Type B pancreatic cell (in vitro differentiated cells): ENCODE measurements around the gene NRN1L. TPM values are rescaled to one million over a fixed set of nuclear protein-coding genes. Genes with fewer than 3 reads are reported as not detected.
A peak's percentile ranks its signal among the peaks of the same experiment; 100 is the strongest.
"Not testable (repeated sequence)": the region's sequence is repeated elsewhere in the genome, so short reads cannot be mapped to it uniquely, and the experiment has no call there.

ENCODE experiments used
- DNase-seq: peaks from one replicate; pipeline ENCODE4 v3.0.0; 2021; ENCODE audit warnings: mixed read lengths; ENCODE audit not compliant: unreplicated experiment; ENCODE audit errors: extremely low spot score
- H3K27ac Mint-ChIP-seq: 2 replicates; pipeline ENCODE4 v1.8.0; 2021; ENCODE audit warnings: mild to moderate bottlenecking, mixed read lengths
- H3K27me3 Mint-ChIP-seq: 2 replicates; pipeline ENCODE4 v1.8.0; 2021; ENCODE audit warnings: mixed read lengths
- H3K36me3 Mint-ChIP-seq: 2 replicates; pipeline ENCODE4 v1.8.0; 2021; ENCODE audit warnings: mixed read lengths
- H3K4me1 Mint-ChIP-seq: one replicate; pipeline ENCODE4 v1.8.0; 2021; ENCODE audit warnings: mixed read lengths; ENCODE audit not compliant: unreplicated experiment
- H3K4me3 Mint-ChIP-seq: 2 replicates; pipeline ENCODE4 v1.8.0; 2021; ENCODE audit warnings: mild to moderate bottlenecking, mixed read lengths
- H3K9me3 Mint-ChIP-seq: 2 replicates; pipeline ENCODE4 v1.8.0; 2021; ENCODE audit warnings: mixed read lengths
- total RNA-seq: library from RNA; stranded (reverse); gene quantifications from 2 replicates; pipeline ENCODE4 v1.2.1, GENCODE V29; 2021; ENCODE audit warnings: low replicate concordance
- TF ChIP-seq, protein P1 (sequence below): fragments of 200-600 bp; sonication (generic); conservative IDR thresholded peaks from 2 replicates; pipeline ENCODE4 v1.5.0; 2021; ENCODE audit warnings: antibody characterized with exemption, mild to moderate bottlenecking

Gene NRN1L
- total RNA-seq, 1 donor from 2014 or later, result 0.80 TPM

- TF ChIP-seq, protein P1, sequence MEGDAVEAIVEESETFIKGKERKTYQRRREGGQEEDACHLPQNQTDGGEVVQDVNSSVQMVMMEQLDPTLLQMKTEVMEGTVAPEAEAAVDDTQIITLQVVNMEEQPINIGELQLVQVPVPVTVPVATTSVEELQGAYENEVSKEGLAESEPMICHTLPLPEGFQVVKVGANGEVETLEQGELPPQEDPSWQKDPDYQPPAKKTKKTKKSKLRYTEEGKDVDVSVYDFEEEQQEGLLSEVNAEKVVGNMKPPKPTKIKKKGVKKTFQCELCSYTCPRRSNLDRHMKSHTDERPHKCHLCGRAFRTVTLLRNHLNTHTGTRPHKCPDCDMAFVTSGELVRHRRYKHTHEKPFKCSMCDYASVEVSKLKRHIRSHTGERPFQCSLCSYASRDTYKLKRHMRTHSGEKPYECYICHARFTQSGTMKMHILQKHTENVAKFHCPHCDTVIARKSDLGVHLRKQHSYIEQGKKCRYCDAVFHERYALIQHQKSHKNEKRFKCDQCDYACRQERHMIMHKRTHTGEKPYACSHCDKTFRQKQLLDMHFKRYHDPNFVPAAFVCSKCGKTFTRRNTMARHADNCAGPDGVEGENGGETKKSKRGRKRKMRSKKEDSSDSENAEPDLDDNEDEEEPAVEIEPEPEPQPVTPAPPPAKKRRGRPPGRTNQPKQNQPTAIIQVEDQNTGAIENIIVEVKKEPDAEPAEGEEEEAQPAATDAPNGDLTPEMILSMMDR, result no peak
- Mint-ChIP-seq H3K27ac (no peak overlapping the region), H3K36me3 (peaks cover 8% of the 10 kb centered on the region), H3K4me1 (no peaks in the 10 kb centered on the region), H3K4me3 (no peak overlapping the region), H3K9me3 (no peaks in the 10 kb centered on the region), H3K27me3 (no peaks in the 10 kb centered on the region)
- no peak for DNase-seq
Measured at GRCh38 chr16:67909056-67909742, 24.5 kb downstream of the NRN1L start.

DNA sequence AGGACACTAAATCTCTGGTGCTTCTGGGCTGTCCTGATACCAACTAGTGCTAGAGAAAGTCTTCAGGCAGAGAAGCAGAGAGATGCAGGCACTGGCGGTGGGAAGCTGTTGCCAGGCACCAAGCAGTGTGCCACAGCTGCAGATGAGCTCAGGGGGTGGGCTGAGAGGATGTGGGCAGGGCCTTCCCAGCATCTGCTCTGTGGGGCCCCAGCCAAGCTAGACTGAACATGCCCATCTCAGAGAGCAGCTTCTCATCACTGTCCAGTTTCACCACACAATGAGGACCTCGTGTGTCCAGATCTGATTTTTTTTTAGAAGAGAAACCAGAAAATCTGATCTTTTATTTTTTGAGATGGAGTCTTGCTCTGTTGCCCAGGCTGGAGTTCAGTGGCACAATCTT lies 25.5 kb downstream of the NRN1L start:
- Mint-ChIP-seq H3K9me3 (no peaks in the 10 kb centered on the region), H3K27ac (no peak overlapping the region), H3K27me3 (no peaks in the 10 kb centered on the region), H3K36me3 (peaks cover 6% of the 10 kb centered on the region), H3K4me3 (no peak overlapping the region), H3K4me1 (no peaks in the 10 kb centered on the region)
- no peak for DNase-seq
- TF ChIP-seq, protein P1, result no peak

- DNase-seq, result no peak
- TF ChIP-seq, protein P1, result no peak
- Mint-ChIP-seq H3K36me3 (peaks cover 4% of the 10 kb centered on the region), H3K9me3 (no peaks in the 10 kb centered on the region), H3K4me3 (no peak overlapping the region), H3K27ac (peak overlapping the region; percentile 52), H3K4me1 (peaks cover 4% of the 10 kb centered on the region), H3K27me3 (no peaks in the 10 kb centered on the region)
Measured at GRCh38 chr16:67914758-67915495, 30.2 kb downstream of the NRN1L start.

DNA sequence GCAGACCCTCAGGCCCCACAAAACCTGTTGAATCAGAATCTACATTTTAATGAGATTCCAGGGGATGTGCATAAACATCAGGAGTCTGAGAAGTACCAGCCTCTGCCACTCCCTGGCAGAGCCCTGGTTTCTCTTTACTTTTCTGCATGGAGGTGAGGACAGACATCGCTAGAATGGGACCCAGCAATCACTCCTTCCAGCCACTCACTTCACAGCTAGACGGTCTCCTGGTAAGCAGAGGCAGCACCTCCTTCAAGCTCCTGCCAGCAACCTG lies 30.7 kb downstream of the NRN1L start:
- H3K27ac Mint-ChIP-seq, result peak overlapping the region; percentile 58
- not testable (repeated sequence) for H3K4me3 Mint-ChIP-seq, H3K36me3 Mint-ChIP-seq, H3K27me3 Mint-ChIP-seq, H3K9me3 Mint-ChIP-seq, DNase-seq, H3K4me1 Mint-ChIP-seq

GRCh38 chr16:67915831-67916723 lies 31.4 kb downstream of the NRN1L start:
- DNase-seq, result no peak
- H3K36me3 Mint-ChIP-seq, result peaks cover 4% of the 10 kb centered on the region
- no peaks in the 10 kb centered on the region for H3K27me3 Mint-ChIP-seq
- H3K9me3 Mint-ChIP-seq, result no peaks in the 10 kb centered on the region
- H3K27ac Mint-ChIP-seq, result peak overlapping the region; percentile 58
- peaks cover 4% of the 10 kb centered on the region for H3K4me1 Mint-ChIP-seq
- no peak overlapping the region for H3K4me3 Mint-ChIP-seq
- TF ChIP-seq, protein P1, result no peak
